CD4-positive, alpha-beta T cell treated with Interleukin-12 subunit alpha and Interleukin-12 subunit beta, for 1 hour (primary cell): Measurements from ENCODE around the gene EXOSC2.
A peak's percentile ranks its signal among the peaks of the same experiment; 100 is the strongest.
"Not testable (repeated sequence)": the region's sequence is repeated elsewhere in the genome, so short reads cannot be mapped to it uniquely, and the experiment has no call there.

Experiments used
- DNase-seq: peaks from one replicate; pipeline ENCODE4 v3.0.0-alpha.2; 2020

Gene EXOSC2

DNA sequence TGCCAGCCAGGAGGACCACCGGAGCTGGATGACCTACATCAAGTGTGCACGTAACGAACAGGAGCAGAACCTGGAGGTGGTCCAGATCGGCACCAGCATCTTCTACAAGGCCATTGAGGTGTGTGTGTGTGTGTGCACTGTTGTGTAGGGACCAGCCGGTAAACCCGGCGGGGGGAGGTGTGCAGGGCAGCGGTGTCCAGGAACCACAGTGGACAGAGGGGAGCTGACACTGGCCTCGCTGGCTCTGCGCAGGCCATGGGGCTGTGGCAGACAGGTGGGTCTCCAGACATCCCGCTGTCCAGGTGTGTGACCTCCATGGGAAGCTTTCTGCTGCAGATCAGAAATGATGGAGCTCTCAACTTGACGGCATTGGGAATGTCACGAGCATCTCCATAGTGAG lies 25.4 kb upstream of the EXOSC2 start:
- no peak for DNase-seq

- no peak for DNase-seq
Measured at GRCh38 chr9:130668659-130669058, 24.9 kb upstream of the EXOSC2 start.

GRCh38 chr9:130669965-130670364 lies 23.6 kb upstream of the EXOSC2 start:
- DNase-seq: no peak

- DNase-seq: no peak
Measured at GRCh38 chr9:130670644-130671043, 22.9 kb upstream of the EXOSC2 start.

DNA sequence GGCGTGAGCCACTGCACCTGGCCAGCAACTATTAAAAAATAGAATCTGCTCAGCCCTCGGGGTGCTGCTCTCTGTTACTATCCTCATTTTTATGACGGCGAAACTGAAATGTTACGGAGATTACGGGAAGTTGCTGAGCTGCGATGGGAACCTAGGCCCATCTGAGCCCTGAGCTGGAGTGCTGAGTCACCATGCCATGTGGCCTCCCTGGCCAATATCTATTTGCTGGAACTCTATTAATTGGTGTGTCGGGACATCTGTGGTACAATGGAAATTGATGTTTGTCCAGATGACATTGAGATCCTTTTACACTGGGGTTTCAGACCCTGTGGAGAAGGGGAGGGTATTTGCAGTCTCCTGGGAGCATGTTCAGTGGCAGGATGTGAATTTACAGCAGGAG lies 21.1 kb upstream of the EXOSC2 start:
- no peak for DNase-seq

GRCh38 chr9:130672933-130673615 lies 20.5 kb upstream of the EXOSC2 start:
- DNase-seq: no peak

GRCh38 chr9:130675396-130675795 lies 18.2 kb upstream of the EXOSC2 start:
- no peak for DNase-seq

- no peak for DNase-seq
Measured at GRCh38 chr9:130677252-130677651, 16.3 kb upstream of the EXOSC2 start.

DNA sequence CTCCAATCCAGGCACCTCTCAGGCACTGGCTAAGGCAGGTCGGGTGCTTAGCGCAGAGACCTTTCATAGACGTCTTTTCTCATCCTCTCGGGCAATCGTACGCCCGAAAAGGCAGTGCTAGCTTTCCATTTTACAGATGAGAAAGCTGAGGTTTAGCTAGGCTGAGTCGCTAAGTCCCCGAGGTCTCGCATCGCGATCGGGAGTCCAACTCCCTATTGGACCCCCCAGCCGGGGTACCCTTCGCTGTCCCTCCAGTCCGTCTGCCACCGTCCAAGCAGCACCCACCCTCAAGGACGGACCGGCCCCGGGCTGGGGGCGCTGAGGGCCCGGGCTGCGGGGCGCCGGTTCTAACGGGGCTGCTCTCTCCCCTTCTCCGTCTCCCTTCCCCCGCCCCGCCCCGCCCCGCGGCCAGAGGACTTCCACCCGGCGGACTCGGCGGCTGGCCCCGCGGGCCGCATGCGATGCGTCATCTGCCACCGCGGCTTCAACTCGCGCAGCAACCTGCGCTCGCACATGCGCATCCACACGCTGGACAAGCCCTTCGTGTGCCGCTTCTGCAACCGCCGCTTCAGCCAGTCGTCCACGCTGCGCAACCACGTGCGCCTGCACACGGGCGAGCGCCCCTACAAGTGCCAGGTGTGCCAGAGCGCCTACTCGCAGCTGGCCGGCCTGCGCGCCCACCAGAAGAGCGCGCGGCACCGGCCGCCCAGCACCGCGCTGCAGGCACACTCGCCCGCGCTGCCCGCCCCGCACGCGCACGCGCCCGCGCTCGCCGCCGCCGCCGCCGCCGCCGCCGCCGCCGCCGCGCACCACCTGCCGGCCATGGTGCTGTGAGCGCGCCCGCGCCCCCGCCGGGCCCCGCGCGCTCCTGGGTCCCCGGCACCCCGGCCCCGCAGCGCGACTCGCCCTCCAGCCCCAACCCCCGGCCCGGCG lies 12.5 kb upstream of the EXOSC2 start:
- peak; percentile 62 for DNase-seq

DNA sequence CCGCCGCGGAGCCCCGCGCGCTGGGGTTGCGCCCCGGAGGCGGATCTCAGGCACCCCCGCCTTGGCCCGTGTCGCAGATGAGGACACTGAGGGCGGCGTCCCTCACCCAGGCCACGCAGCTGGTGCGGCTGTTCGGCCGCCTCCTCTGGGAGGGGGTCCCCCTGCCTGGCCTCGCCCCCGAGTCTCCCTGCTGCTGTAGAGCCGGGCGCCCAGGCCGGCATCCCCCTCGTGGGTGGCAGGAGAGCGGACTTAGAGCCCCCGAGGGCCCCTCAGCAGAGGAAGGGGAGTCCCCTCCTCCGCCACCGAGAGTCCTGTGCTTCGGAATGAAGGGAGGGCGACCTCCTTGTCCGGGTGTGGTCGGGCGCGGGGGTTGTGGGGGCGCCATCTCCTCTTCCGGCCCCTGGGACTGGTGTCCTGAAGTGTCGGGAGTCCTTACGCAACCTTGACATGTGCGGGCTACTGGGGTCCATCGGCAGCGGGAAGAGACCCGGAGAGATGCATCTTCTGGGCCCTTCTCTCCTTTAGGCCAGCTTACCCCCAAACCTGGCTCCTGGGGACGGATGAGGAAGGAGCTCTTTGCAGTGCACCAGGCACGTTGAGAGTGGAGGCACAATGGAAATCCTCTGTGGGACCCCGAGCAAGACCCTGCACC lies 11.7 kb upstream of the EXOSC2 start:
- no peak for DNase-seq

DNA sequence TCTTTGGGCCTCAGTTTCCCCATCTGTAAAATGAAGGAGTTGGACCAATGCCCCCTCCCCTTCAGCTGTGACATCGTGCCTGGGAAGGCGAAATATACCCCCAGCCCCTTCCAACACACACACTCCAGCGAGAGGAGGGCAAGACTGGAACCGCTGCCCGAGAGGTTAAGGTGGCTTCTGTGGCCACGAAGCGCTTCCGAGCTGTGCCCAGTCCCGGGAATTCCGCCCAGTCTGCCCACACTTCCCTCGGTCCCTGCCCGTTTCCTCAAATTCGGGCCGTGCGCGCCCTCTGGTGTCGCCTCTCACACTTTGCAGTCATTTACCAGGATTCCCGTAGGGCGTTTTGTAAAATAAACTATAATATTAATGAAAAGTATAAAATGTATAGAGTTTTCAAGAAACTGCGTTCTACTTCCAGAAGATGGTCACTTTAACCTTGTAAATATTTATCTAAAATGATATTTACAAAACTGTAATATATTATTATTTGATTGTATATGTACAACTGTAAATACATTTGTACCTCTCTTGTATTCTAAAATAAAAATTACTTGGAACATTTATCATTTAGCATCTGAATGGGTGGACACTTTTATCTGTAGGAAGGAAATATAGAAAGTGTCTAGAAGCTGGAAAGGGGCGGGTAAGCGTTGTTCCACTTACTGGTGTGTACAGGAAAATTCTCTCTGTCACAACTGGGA lies 11.0 kb upstream of the EXOSC2 start:
- peak; percentile 62 for DNase-seq

- no peak for DNase-seq
Measured at GRCh38 chr9:130685104-130685503, 8.5 kb upstream of the EXOSC2 start.

DNA sequence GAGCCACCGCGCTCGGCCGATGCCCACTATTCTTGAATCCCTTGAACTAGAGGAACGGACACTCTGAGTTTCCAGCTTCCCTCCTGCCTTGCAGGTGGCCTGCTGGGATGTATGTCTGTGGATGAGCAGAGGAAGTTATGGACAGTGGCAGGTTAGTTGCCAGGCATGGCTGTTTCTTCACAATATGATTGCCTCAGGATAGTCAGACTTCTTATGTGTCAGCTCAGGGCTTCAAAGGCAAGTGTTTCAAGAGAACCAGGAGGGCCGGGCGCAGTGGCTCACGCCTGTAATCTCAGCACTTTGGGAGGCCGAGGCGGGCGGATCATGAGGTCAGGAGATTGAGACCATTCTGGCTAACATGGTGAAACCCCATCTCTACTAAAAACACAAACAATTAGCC lies 7.6 kb upstream of the EXOSC2 start:
- DNase-seq: not testable (repeated sequence)

- DNase-seq: no peak
Measured at GRCh38 chr9:130687615-130688014, 6.0 kb upstream of the EXOSC2 start.

- peak; percentile 37 for DNase-seq
Measured at GRCh38 chr9:130688072-130688471, 5.5 kb upstream of the EXOSC2 start.

- DNase-seq: no peak
Measured at GRCh38 chr9:130689572-130689936, 4.0 kb upstream of the EXOSC2 start.

- DNase-seq: no peak
Measured at GRCh38 chr9:130689937-130690700, 3.5 kb upstream of the EXOSC2 start.

DNA sequence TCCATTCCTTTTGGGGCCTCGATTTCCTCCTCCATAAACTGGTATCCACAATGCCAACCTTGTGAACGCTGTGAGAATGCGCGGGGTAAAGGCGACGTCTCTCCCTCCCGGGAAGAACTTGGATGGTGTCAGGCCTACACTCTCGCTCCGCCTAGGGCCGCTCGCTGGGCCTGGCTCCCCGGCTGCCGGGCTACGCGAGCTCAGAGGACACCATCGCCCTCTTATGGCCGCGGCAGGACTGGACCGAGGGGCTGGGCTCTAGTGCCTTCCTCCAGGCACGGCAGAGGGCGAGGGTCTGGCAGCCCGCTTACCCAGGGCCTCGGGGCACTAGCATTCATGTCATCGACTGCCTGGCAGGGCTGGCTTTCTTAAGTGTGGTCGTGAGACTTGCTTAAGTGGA lies 1.3 kb upstream of the EXOSC2 start:
- no peak for DNase-seq

GRCh38 chr9:130693101-130693425 lies 517 bp upstream of the EXOSC2 start:
- no peak for DNase-seq

- no peak for DNase-seq
Measured at GRCh38 chr9:130694205-130694604, 625 bp downstream of the EXOSC2 start.

DNA sequence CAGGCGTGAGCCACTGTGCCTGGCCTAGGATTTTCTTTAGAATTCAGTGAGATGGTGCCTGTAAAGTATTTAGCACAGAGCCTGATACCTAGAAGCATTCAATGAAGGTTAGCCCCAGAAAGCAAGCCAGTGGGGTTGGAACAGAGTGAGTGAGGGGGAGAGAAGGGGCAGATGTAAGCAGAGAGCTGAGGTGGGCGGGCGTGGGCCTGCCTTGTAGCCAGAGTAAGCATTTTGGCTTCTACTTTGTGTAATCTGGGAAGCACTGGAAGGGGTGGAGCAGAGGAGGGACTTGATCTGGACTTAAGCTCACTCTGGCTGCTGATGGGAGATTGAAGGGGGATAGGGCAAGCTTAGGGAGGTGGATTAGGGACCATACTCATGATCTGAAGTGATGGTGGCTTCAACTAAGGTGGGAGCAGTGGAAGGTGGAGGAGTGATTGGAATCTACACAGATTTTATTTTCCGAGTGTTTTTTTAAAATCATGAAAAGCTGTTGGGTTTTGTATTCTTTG lies 2.6 kb downstream of the EXOSC2 start:
- no peak for DNase-seq

DNA sequence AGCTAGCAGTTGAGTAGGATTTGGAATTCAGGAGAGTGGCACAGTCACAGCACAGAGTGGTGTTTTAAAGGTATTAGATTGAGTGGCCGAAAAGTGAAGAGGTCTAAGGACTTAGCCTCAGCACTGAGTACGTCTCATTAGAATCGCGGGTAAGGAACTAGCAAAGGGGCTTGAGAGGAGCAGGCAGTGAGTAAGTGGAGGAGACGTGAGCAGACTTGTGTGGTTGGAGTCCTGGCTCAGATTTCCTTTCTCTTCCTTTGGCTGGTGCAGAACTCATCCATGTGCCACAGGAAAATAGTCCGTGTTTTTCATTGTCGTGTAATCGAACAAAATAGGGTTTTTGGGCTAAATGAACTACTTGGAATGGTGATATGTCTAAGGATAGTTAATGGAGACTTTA lies 3.4 kb downstream of the EXOSC2 start:
- DNase-seq: no peak
